Astrocyte of the cerebellum (primary cell): ENCODE data around the gene PIM3.

Experiments used
- DNase-seq: peaks from one replicate; pipeline ENCODE4 v3.0.0-alpha.2; 2011; ENCODE audit warnings: low read depth
- H3K4me3 ChIP-seq: 2 replicates; pipeline ENCODE4 v1.5.1; 2011; ENCODE audit warnings: mild to moderate bottlenecking, low read depth, low read length, moderate library complexity
- in situ Hi-C: cut with HindIII; loops from 2 replicates; pipeline ENCODE4 v1.10.0; 2017; ENCODE audit warnings: low sequenced_read_pairs
- TF ChIP-seq, protein P1 (sequence below): IDR thresholded peaks from 2 replicates; pipeline ENCODE4 v1.5.1; 2012; ENCODE audit warnings: low read length, low read depth, moderate library complexity, mild to moderate bottlenecking; ENCODE audit errors: missing control alignments

Gene PIM3

DNA sequence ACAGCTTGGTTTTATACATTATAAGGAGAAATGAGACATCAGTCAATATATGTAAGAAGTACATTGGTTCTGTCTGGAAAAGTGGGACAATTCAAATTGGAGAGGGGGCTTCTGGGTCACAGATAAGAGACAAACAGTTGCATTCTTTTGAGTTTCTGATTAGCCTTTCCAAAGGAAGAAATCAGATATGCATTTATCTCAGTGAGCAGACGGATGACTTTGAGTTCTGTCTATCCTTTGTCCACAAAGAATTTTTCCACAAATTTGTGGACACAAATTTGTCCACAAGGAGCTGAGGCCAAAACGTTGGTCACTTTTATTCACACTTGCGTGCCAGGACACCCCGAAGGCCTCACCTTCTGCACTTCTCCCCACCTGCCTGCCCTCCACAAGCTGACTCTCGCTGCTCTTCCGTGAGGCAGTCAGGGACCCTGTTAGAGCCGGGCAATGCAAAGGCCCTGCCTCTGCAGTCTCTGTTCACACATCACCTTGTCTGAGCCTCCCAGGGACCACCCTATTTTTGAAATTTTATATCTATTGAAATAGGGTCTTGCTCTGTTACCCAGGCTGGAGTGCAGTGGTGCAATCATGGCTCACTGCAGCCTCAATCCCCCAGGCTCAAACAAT, 31.4 kb downstream of the PIM3 start:
- DNase-seq, result no peak
- in situ Hi-C loops, result no loop called here

DNA sequence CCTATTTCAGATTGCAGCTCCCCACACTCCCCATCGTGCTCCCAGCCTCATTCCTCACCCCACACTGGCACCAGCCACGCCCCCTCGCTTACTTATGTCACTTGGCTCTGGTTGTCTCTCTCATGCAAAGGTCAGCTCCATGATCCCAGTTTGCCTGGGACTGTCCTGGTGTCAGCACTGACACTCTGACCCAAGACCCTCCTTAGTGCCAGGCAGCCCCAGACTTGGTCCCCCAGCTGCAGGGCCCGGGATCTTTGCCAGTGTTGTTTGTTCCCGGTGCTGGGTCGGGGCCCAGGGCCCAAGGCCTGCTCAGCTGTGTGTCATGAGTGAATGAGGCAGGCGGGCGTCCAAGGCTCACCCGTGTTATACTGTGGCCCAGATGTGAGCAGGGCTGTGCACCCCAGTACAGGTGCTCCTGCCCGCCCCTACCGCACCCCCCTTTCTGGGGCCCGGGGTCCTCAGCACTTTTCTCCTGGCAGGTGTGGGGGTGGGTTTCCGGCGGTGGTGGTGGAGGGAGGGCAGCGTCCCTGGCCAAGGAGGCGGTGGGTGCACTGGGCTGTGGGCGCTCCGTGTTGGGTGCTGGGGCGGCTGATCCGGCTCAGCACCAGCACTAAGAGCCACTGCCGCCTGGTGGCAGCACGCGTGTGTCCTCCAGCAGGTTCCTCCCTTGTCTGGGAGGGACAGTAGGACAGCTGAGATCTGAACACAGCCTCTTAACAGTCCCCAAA, 32.5 kb downstream of the PIM3 start:
- TF ChIP-seq, protein P1, sequence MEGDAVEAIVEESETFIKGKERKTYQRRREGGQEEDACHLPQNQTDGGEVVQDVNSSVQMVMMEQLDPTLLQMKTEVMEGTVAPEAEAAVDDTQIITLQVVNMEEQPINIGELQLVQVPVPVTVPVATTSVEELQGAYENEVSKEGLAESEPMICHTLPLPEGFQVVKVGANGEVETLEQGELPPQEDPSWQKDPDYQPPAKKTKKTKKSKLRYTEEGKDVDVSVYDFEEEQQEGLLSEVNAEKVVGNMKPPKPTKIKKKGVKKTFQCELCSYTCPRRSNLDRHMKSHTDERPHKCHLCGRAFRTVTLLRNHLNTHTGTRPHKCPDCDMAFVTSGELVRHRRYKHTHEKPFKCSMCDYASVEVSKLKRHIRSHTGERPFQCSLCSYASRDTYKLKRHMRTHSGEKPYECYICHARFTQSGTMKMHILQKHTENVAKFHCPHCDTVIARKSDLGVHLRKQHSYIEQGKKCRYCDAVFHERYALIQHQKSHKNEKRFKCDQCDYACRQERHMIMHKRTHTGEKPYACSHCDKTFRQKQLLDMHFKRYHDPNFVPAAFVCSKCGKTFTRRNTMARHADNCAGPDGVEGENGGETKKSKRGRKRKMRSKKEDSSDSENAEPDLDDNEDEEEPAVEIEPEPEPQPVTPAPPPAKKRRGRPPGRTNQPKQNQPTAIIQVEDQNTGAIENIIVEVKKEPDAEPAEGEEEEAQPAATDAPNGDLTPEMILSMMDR, result peak; percentile 50
- DNase-seq, result no peak
- in situ Hi-C loops, result no loop called here
- H3K4me3 ChIP-seq, result no peak overlapping the region

More for the DNA sequence above, 31.4 kb downstream of the PIM3 start:
- no peak overlapping the region for H3K4me3 ChIP-seq
- TF ChIP-seq, protein P1, result no peak

- no peak overlapping the region for H3K4me3 ChIP-seq
- in situ Hi-C loops, result no loop called here
- no peak for DNase-seq
- TF ChIP-seq, protein P1, result no peak
Observed at GRCh38 chr22:49993649-49994360, 33.2 kb downstream of the PIM3 start.

GRCh38 chr22:49994361-49995040, 33.9 kb downstream of the PIM3 start:
- in situ Hi-C loops, result no loop called here
- DNase-seq, result no peak
- TF ChIP-seq, protein P1, result no peak
- H3K4me3 ChIP-seq, result no peak overlapping the region

DNA sequence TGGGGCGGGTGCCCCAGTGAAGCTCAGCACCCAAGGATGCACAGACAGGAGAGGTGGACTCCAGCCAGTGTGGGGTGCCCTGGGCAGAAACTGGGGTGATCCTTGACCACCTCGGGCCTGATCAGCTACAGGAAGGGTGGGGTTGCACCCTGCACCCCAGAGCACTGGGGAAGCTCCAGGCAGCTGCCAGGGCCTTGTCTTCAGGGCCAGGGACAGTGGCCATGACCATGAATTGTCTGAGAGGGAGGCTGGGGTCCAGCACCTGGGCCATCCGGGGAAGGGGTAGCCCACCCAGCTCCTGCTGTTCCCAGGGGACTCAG, 34.4 kb downstream of the PIM3 start:
- in situ Hi-C loops, result no loop called here
- TF ChIP-seq, protein P1, result no peak
- no peak for DNase-seq
- no peak overlapping the region for H3K4me3 ChIP-seq

GRCh38 chr22:49995361-49996118, 35.0 kb downstream of the PIM3 start:
- DNase-seq, result no peak
- TF ChIP-seq, protein P1, result no peak
- H3K4me3 ChIP-seq, result no peak overlapping the region
- in situ Hi-C loops, result no loop called here
